ENCODE data around the gene CHTF18.
"Not testable (repeated sequence)": the region's sequence is repeated elsewhere in the genome, so short reads cannot be mapped to it uniquely, and the experiment has no call there.

The CHTF18 gene

DNA sequence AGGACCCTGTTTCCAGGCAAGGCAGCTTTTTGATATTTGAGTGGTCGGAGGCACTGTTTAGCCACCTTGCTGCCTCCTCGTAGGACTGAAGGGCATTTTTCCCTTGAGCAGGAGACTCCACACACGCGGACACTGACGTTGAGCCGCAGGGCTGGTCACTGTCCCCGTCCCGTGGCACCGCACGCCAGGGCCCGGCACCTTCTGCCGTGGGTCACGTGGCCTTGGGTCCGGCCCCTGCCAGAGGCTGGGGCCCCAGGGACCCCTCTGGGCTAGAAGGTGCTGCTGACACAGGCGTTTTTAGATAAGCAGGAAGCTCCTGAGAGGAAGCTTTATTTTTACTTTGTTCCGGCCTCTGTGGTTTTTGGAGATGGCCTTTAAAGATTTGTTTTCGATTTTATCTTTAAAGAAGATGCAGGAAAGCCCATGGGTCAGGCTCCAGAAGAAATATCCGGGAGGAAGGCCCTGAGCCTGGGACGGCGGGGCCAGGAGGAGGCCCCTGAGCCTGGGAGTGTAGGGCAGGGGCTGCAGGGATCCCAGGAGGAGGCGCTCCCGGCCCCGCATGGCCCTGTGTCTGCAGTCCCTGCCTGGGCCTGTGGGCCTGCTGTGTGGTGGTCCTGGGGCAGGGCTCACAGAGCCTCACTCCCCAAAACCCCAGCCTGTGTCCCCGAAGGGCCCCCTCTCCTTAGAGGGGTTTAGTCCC is 42.6 kb downstream of the CHTF18 start:
- DNase-seq (ENCODE audit: low read depth): no peak

GRCh38 chr16:831571-832413 is 43.4 kb downstream of the CHTF18 start:
- DNase-seq (ENCODE audit: low read depth): no peak

- no peak for DNase-seq (ENCODE audit: low read depth)
Measured at GRCh38 chr16:832652-833336, 44.4 kb downstream of the CHTF18 start.

DNA sequence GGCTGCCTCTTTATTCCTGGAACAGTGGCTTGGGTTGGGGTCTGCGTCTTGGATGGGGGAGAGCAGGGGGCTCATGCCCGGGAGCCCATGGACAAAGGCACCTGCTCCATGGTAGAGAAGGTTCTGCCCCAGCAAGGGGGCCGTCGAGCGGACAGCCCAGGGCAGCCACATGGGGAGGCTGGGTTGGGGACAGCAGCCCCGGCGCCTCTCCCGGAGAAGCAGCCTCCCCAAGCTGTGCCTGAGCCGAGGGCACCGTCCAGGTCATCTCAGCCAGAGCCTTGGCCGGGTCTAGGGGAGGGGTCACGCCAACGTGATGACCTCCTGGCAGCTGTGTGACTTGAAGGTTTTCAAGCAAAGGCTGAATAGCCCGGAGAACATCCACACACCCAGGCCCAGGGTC is 45.0 kb downstream of the CHTF18 start:
- DNase-seq (ENCODE audit: low read depth): no peak

DNA sequence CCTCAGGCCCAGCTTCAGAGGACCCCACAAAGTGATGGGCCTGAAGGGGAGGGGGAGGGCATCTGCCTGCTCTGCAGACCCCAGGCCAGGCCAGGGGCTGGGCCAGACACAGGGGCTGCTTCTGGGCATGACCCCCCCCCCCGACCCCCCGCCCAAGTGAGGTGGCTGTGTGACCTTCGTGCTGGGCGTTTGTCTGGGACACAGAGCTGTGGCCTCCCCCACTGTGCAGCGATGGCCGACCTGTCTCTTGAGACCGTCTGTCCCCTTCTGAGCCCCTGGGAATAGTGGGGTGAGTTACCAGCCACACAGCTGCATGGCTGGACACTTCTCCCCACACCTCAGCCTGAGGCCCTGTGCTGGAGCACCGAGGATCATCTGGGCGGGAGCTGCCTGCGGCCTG is 47.0 kb downstream of the CHTF18 start:
- DNase-seq (ENCODE audit: low read depth): no peak

DNA sequence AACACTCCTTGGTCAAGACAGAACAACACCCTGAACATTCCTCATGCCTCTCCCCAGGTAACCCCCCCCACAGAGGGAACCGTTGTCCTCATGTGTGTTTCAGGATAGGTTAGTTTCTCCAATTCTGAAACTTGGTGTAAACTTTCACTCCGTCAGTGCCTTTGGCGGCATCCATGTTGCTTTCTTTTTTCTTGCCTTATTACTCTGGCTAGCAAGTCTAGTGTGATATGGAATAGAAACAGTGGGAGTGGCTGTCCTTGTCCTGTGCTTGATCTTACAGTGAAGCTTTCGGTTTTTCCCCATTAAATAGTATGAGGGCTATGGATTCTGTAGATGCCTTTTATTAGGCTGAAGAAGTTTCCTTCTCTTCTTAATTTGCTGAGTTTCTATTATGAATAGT is 47.8 kb downstream of the CHTF18 start:
- DNase-seq (ENCODE audit: low read depth): no peak

DNA sequence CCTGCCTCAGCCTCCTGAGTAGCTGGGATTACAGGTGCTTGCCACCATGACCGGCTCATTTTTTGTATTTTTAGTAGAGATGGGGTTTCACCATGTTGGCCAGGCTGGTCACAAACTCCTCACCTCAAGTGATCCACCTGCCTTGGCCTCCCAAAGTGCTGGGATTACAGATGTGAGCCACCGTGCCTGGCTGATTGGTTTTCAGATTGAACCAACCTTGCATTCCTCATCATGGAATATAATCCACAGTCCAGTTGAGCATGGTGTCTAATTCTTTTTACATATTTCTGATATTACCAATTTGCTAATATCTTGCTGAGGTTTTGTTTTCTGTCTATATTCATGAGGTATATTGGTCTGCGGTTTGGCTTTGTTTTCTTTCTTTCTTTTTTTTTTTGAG is 48.4 kb downstream of the CHTF18 start:
- DNase-seq (ENCODE audit: low read depth): not testable (repeated sequence)

GRCh38 chr16:838741-839140 is 50.3 kb downstream of the CHTF18 start:
- DNase-seq (ENCODE audit: low read depth): no peak

GRCh38 chr16:839643-840408 is 51.4 kb downstream of the CHTF18 start:
- DNase-seq (ENCODE audit: low read depth): no peak

GRCh38 chr16:840561-841454 is 52.4 kb downstream of the CHTF18 start:
- no peak for DNase-seq (ENCODE audit: low read depth)

DNA sequence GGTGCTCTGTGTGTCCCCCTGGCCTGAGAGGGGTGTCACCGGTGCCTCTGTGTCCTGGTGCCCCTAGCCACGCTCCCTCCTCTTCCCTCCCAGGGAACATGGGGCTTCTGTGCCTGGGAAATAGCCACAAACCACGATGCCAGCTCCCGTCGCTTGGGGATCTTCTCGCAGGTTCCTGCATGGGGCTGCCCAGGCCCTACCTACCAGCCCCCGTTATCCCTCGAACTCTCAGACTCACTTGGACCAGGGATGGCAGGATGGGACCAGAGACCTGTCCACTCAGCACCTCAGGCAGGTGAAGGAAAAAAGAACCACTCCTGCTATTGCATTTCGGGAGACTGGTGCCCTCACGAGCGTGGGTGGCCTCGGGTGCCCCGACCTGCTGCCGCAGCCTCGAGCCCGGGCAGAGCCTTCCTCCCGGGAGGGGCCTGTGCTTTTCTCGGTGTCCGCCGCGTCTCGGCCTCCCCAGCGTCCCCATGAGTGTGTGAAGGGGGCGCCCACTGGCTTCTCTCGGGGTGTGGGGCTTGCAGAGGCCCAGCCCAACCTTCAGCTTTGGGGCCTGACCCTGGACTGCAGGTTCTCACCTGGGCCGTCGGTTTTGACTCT is 53.1 kb downstream of the CHTF18 start:
- DNase-seq (ENCODE audit: low read depth): no peak

- DNase-seq (ENCODE audit: low read depth): no peak
Measured at GRCh38 chr16:842061-842476, 53.6 kb downstream of the CHTF18 start.

DNA sequence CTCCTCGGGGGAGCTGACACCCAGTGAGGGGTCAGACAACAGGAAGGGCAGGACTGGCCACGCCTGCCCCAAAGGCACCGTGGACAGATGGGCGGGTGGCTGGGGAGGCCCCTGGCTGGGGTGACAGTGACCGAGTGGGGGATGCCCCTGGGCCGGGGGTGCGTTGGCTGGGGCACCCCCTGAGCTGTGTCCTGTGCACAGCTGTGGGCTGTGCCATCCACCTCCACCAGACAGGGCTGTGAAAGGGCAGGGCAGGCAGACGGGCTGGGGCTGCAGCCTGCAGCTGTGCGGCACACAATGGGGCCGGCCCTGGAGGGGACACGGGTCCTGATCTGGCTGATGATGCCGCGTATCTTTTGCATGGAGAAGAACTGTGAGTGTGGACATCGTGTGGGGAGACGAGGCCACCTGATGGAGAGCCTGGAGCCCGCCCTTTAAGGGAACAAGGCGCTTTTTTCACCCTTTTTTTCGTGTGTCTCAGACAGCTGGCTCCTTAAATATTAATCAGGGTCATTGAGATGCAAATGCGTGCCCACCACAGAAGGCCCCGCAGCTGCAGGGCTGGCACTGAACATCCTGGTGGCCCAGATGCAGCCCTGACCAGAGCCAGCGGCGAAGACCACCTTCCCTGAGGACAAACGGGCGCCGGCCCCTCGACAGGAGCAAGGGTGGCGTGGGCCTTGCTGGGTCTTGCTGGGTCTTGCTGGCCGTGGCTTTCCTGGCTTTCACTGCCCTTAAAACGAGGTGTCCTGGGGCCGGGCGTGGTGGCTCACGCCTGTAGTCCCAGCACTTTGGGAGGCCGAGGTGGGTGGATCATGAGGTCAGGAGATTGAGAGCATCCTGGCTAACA is 54.5 kb downstream of the CHTF18 start:
- no peak for DNase-seq (ENCODE audit: low read depth)

DNA sequence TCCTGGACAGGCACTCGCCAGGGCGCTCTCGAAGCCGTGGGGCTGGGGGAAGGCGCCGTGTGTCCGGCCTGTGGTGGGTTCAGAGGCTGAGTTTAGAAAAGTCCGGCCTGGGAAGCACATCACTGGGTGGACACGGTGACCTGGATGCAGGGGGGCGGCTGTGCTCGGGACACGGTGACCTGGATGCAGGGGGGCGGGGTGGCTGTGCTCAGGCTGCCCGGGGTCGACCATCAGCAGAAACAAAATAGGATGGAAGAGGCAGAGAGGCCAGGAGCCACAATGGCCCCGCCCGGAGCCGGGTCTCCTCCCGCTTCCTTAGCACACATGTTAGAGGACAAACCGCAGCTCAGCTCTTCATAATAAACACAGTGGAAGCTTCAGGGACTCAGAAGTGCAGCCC is 55.4 kb downstream of the CHTF18 start:
- DNase-seq (ENCODE audit: low read depth): no peak

- DNase-seq (ENCODE audit: low read depth): no peak
Measured at GRCh38 chr16:844638-845350, 56.4 kb downstream of the CHTF18 start.

DNA sequence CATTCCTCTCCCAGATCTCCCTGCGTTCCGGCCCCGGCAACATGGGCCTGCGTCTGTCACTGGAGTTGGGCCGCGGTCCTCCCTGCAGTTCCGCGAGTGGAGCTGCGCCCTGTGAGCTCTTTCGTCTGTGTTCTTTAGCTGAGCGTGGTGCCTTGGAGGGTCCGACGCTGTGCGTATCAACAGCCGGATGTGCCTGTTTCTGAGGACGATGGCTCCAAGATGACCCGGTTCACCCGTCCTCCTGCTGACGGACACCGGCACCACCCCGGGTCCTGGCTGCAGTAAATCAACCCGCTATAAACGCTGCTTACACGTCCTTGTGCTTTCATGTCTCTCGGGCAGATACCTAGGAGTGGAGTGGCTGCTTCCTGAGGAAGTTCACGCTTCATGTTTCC is 56.9 kb downstream of the CHTF18 start:
- no peak for DNase-seq (ENCODE audit: low read depth)

DNA sequence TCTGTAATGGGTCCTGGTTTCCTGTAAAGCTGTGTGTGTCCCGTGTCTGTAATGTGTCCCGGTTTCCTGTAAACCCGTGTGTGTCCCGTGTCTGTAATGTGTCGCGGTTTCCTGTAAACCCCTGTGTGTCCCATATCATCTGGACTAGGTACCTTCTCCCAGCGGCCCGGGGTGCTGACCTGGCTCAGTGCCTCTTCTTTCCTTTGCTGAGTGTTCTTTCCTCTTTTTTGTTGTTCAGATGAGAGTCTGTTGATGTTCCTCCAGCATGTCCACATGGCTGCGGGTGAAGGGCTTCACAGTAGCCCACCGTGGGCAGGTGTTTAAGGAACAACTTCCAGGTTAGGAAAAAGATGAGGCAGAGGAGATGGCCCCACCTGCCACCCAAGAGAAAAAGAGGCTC is 58.7 kb downstream of the CHTF18 start:
- DNase-seq (ENCODE audit: low read depth): no peak
